ENCODE measurements around the gene AMBRA1.
A peak's percentile ranks its signal among the peaks of the same experiment; 100 is the strongest.

AMBRA1 gene

DNA sequence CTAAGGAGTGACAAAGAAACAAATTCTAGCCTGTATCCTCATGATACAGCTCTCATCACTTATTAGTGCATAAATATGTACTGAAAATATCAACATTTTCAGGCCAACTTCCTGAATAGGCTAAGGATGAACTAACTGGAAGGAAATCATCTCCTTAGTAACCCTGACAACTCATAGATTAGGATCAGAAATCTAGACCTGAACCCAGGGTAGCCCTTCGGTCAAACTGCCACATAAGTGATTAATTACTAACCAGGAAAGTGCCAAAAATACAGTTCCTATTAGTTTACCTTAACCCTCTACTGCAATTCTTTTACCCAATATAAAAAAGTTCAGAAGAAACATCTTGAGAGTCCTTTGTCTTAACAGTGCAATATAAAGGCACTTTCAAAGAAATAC, 40.0 kb downstream of the AMBRA1 start:
- no peak for DNase-seq (ENCODE audit: low read depth)
- peak overlapping the region; percentile 13 for H3K4me3 ChIP-seq (replicated peaks; ENCODE audit: low read depth, low read length)
- TF ChIP-seq CTCF (IDR thresholded peaks at IDR 0.05; ENCODE audit: low read length, missing control alignments) = no peak

DNA sequence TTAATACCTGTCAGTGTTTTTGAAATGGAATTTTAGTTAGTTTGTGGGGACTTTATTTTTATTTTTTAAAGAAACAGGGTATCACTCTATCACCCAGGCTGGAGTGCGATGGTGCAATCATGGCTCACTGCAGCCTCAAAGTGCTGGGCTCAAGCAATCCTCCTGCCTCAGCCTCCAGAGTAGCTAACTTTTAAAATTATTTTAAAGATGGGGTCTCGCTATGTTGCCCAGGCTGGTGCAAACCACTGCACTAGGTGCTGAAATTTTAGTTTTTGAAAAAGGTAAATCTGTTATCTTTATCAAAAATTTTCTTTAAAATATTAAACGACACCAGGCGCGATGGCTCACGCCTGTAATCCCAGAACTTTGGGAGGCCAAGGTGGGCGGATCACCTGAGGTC, 42.6 kb downstream of the AMBRA1 start:
- DNase-seq (ENCODE audit: low read depth) = no peak
- TF ChIP-seq CTCF (IDR thresholded peaks at IDR 0.05; ENCODE audit: low read length, missing control alignments) = no peak

GRCh38 chr11:46547579-46547978, 46.2 kb downstream of the AMBRA1 start:
- TF ChIP-seq CTCF (IDR thresholded peaks at IDR 0.05; ENCODE audit: low read length, missing control alignments) = no peak
- no peak overlapping the region for H3K4me3 ChIP-seq (replicated peaks; ENCODE audit: low read depth, low read length)
- no peak for DNase-seq (ENCODE audit: low read depth)

More for the DNA sequence above, 42.6 kb downstream of the AMBRA1 start:
- H3K4me3 ChIP-seq (replicated peaks; ENCODE audit: low read depth, low read length) = no peak overlapping the region

DNA sequence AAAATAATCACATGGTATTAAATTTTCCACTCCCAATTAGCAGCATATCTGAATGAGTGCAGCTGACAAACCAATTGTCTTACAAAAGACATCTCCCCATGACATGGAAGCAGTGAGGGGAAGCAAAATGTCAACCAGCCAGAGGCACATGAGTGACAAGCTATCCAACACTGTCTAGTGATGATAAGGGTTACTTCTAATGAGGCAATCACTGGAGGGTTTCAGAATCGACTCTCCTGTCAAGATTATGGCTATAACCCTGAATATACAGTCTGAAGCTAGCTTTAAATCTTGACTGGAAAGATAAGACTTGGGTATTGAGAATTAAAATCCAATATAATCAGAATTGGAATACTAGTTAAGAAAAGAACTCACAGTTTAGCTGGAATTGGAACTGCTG, 50.3 kb downstream of the AMBRA1 start:
- H3K4me3 ChIP-seq (replicated peaks; ENCODE audit: low read depth, low read length) = no peak overlapping the region
- TF ChIP-seq CTCF (IDR thresholded peaks at IDR 0.05; ENCODE audit: low read length, missing control alignments) = no peak
- no peak for DNase-seq (ENCODE audit: low read depth)

DNA sequence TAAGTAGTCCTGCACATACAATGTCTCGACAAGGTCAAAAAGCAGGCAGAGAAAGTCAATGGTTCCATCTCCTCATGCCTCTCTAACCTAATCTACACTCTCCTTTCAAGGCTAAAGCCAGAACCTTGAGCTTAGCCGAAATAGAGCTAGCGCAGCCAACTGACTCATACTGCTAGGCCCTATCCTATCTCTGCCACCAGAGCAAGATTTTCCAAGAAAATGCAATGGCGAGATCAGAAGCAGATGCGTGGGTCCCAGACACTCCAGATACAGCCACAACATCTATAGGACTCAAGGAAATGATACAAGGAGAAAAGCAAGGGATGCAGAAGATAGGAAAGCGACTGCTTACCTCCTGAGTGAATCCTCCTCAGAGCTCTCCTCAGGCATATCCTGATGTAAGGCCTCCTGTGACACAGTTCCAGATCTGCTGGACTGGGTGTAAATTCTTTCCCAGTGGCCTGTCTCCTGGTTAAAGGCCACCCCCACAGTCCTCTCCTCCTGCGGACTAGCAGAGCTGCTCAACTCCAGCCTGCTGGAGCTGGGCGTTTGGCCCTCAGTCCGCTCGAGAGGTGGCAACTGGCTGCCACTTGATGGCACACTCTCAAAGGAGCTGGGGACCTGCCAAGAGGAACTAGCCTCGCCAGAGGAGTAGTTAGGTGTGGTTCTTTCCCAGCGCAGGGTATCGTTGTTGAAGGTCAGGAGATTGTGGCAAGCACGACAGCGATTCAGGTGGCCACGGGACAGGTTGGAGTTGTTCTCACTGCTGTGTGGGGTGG, 52.0 kb downstream of the AMBRA1 start:
- no peak for DNase-seq (ENCODE audit: low read depth)
- TF ChIP-seq CTCF (IDR thresholded peaks at IDR 0.05; ENCODE audit: low read length, missing control alignments) = no peak
- H3K4me3 ChIP-seq (replicated peaks; ENCODE audit: low read depth, low read length) = no peak overlapping the region

DNA sequence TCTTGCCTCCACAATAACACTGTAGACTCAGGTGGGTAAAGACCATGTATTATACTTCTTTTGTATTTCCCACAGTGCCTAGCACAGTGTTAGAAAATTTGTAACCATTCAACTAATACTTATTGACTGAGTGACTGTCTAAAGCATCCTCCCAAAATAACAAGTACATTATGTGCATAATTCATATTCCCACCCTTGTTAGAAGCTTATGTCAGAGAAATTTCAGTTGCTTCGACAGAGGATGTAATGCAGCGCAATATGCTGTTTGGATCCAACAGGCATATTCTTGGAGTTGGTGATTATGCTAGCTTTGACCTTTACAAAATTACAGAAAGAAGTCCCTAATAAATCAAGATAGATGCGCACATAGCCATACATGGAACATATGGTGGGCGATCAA, 53.0 kb downstream of the AMBRA1 start:
- no peak overlapping the region for H3K4me3 ChIP-seq (replicated peaks; ENCODE audit: low read depth, low read length)
- no peak for DNase-seq (ENCODE audit: low read depth)
- TF ChIP-seq CTCF (IDR thresholded peaks at IDR 0.05; ENCODE audit: low read length, missing control alignments) = no peak

All from fibroblast of pulmonary artery (primary cell).